ENCODE data around the gene ZNF133. TPM values are rescaled to one million over a fixed set of nuclear protein-coding genes. Genes with fewer than 3 reads are reported as not detected.
"Not testable (repeated sequence)": the region's sequence is repeated elsewhere in the genome, so short reads cannot be mapped to it uniquely, and the experiment has no call there.

ZNF133 gene
- total and polyA plus RNA-seq, 5 donors from 2014 or later: 7.2 to 11.1 (median 8.6) TPM

GRCh38 chr20:18271160-18271559 lies 17.2 kb upstream of the ZNF133 start:
- no peak overlapping the region for H3K4me3 ChIP-seq (ENCODE audit: low read depth, low read length)
- peaks cover 39% of the 10 kb centered on the region for H3K27me3 Mint-ChIP-seq
- peaks cover 11% of the 10 kb centered on the region for H3K27me3 ChIP-seq (ENCODE audit: control insufficient read depth, insufficient read depth, low read length)
- no peaks in the 10 kb centered on the region for H3K4me1 Mint-ChIP-seq
- no peak overlapping the region for H3K4me3 Mint-ChIP-seq
- H3K9me3 ChIP-seq (ENCODE audit: control insufficient read depth in 2 of 2, low read length in 2 of 2): no peaks in the 10 kb centered on the region
- no peak overlapping the region for H3K27ac Mint-ChIP-seq
- no peaks in the 10 kb centered on the region for H3K4me1 ChIP-seq (ENCODE audit: control insufficient read depth, insufficient read depth, low read length, poor library complexity, severe bottlenecking)
- DNase-seq: no peak
- no peaks in the 10 kb centered on the region for H3K36me3 Mint-ChIP-seq
- no peak overlapping the region for H3K27ac ChIP-seq (ENCODE audit: insufficient read depth, low read length, poor library complexity, severe bottlenecking)
- H3K36me3 ChIP-seq (ENCODE audit: control insufficient read depth, insufficient read depth, low read length): no peaks in the 10 kb centered on the region
- H3K9me3 Mint-ChIP-seq: no peaks in the 10 kb centered on the region
- no peak for ATAC-seq (ENCODE audit: low read depth in 2 of 2)

GRCh38 chr20:18272451-18272850 lies 15.9 kb upstream of the ZNF133 start:
- Mint-ChIP-seq H3K4me1 (no peaks in the 10 kb centered on the region), H3K27ac (no peak overlapping the region), H3K9me3 (no peaks in the 10 kb centered on the region), H3K4me3 (no peak overlapping the region), H3K27me3 (peaks cover 38% of the 10 kb centered on the region), H3K36me3 (no peaks in the 10 kb centered on the region)
- DNase-seq (no peak), ATAC-seq (ENCODE audit: low read depth in 2 of 2) (no peak)
- Histone ChIP-seq H3K27me3 (ENCODE audit: control insufficient read depth, insufficient read depth, low read length) (peaks cover 11% of the 10 kb centered on the region), H3K4me3 (ENCODE audit: low read depth, low read length) (no peak overlapping the region), H3K9me3 (ENCODE audit: control insufficient read depth in 2 of 2, low read length in 2 of 2) (no peaks in the 10 kb centered on the region), H3K36me3 (ENCODE audit: control insufficient read depth, insufficient read depth, low read length) (no peaks in the 10 kb centered on the region), H3K4me1 (ENCODE audit: control insufficient read depth, insufficient read depth, low read length, poor library complexity, severe bottlenecking) (no peaks in the 10 kb centered on the region), H3K27ac (ENCODE audit: insufficient read depth, low read length, poor library complexity, severe bottlenecking) (no peak overlapping the region)

GRCh38 chr20:18273738-18274137 lies 14.6 kb upstream of the ZNF133 start:
- Mint-ChIP-seq H3K4me3 (no peak overlapping the region), H3K36me3 (no peaks in the 10 kb centered on the region), H3K4me1 (no peaks in the 10 kb centered on the region), H3K9me3 (no peaks in the 10 kb centered on the region), H3K27ac (no peak overlapping the region), H3K27me3 (peaks cover 40% of the 10 kb centered on the region)
- peaks cover 11% of the 10 kb centered on the region for H3K27me3 ChIP-seq (ENCODE audit: control insufficient read depth, insufficient read depth, low read length)
- no peak for DNase-seq
- H3K4me3 ChIP-seq (ENCODE audit: low read depth, low read length): no peak overlapping the region
- no peak for ATAC-seq (ENCODE audit: low read depth in 2 of 2)
- H3K4me1 ChIP-seq (ENCODE audit: control insufficient read depth, insufficient read depth, low read length, poor library complexity, severe bottlenecking): no peaks in the 10 kb centered on the region
- no peak overlapping the region for H3K27ac ChIP-seq (ENCODE audit: insufficient read depth, low read length, poor library complexity, severe bottlenecking)
- no peaks in the 10 kb centered on the region for H3K9me3 ChIP-seq (ENCODE audit: control insufficient read depth in 2 of 2, low read length in 2 of 2)
- H3K36me3 ChIP-seq (ENCODE audit: control insufficient read depth, insufficient read depth, low read length): no peaks in the 10 kb centered on the region

GRCh38 chr20:18275960-18276359 lies 12.4 kb upstream of the ZNF133 start:
- H3K9me3 Mint-ChIP-seq; H3K4me1 Mint-ChIP-seq; H3K36me3 Mint-ChIP-seq; H3K27ac ChIP-seq (ENCODE audit: insufficient read depth, low read length, poor library complexity, severe bottlenecking); H3K36me3 ChIP-seq (ENCODE audit: control insufficient read depth, insufficient read depth, low read length); ATAC-seq (ENCODE audit: low read depth in 2 of 2); DNase-seq; H3K27ac Mint-ChIP-seq; H3K9me3 ChIP-seq (ENCODE audit: control insufficient read depth in 2 of 2, low read length in 2 of 2); H3K4me1 ChIP-seq (ENCODE audit: control insufficient read depth, insufficient read depth, low read length, poor library complexity, severe bottlenecking); H3K4me3 Mint-ChIP-seq; H3K4me3 ChIP-seq (ENCODE audit: low read depth, low read length): not testable (repeated sequence)
- peaks cover 50% of the 10 kb centered on the region for H3K27me3 Mint-ChIP-seq
- H3K27me3 ChIP-seq (ENCODE audit: control insufficient read depth, insufficient read depth, low read length): peaks cover 25% of the 10 kb centered on the region

- Histone ChIP-seq H3K36me3 (ENCODE audit: control insufficient read depth, insufficient read depth, low read length) (no peaks in the 10 kb centered on the region), H3K4me3 (ENCODE audit: low read depth, low read length) (no peak overlapping the region), H3K4me1 (ENCODE audit: control insufficient read depth, insufficient read depth, low read length, poor library complexity, severe bottlenecking) (no peaks in the 10 kb centered on the region), H3K9me3 (ENCODE audit: control insufficient read depth in 2 of 2, low read length in 2 of 2) (no peaks in the 10 kb centered on the region), H3K27ac (ENCODE audit: insufficient read depth, low read length, poor library complexity, severe bottlenecking) (no peak overlapping the region), H3K27me3 (ENCODE audit: control insufficient read depth, insufficient read depth, low read length) (peaks cover 25% of the 10 kb centered on the region)
- Mint-ChIP-seq H3K4me1 (no peaks in the 10 kb centered on the region), H3K4me3 (peak overlapping the region in 1 of 4 donors; percentile 21), H3K36me3 (no peaks in the 10 kb centered on the region), H3K27me3 (peaks cover 53% of the 10 kb centered on the region), H3K9me3 (no peaks in the 10 kb centered on the region), H3K27ac (no peak overlapping the region)
- peak; percentile 16 to 63 (median 36) for DNase-seq
- ATAC-seq (ENCODE audit: low read depth in 2 of 2): peak; percentile 47 to 50
These were observed 11.5 kb upstream of the ZNF133 start for GRCh38 chr20:18276821-18277220.

GRCh38 chr20:18279242-18279641 lies 9.1 kb upstream of the ZNF133 start:
- no peaks in the 10 kb centered on the region for H3K4me1 ChIP-seq (ENCODE audit: control insufficient read depth, insufficient read depth, low read length, poor library complexity, severe bottlenecking)
- no peak for ATAC-seq (ENCODE audit: low read depth in 2 of 2)
- no peak overlapping the region for H3K27ac ChIP-seq (ENCODE audit: insufficient read depth, low read length, poor library complexity, severe bottlenecking)
- no peaks in the 10 kb centered on the region for H3K36me3 ChIP-seq (ENCODE audit: control insufficient read depth, insufficient read depth, low read length)
- DNase-seq: no peak
- H3K4me1 Mint-ChIP-seq: no peaks in the 10 kb centered on the region
- H3K4me3 Mint-ChIP-seq: no peak overlapping the region
- H3K27me3 ChIP-seq (ENCODE audit: control insufficient read depth, insufficient read depth, low read length): peaks cover 40% of the 10 kb centered on the region
- H3K4me3 ChIP-seq (ENCODE audit: low read depth, low read length): no peak overlapping the region
- no peaks in the 10 kb centered on the region for H3K36me3 Mint-ChIP-seq
- peaks cover 0 to 6% (median 0%) of the 10 kb centered on the region in 7 donors for H3K9me3 Mint-ChIP-seq
- H3K9me3 ChIP-seq (ENCODE audit: control insufficient read depth in 2 of 2, low read length in 2 of 2): peaks cover 2 to 3% of the 10 kb centered on the region in 2 experiments
- no peak overlapping the region for H3K27ac Mint-ChIP-seq
- H3K27me3 Mint-ChIP-seq: peaks cover 60% of the 10 kb centered on the region

- Histone ChIP-seq H3K27me3 (ENCODE audit: control insufficient read depth, insufficient read depth, low read length) (peaks cover 45% of the 10 kb centered on the region), H3K27ac (ENCODE audit: insufficient read depth, low read length, poor library complexity, severe bottlenecking) (no peak overlapping the region), H3K4me3 (ENCODE audit: low read depth, low read length) (no peak overlapping the region), H3K9me3 (ENCODE audit: control insufficient read depth in 2 of 2, low read length in 2 of 2) (peaks cover 19 to 20% of the 10 kb centered on the region in 2 experiments), H3K4me1 (ENCODE audit: control insufficient read depth, insufficient read depth, low read length, poor library complexity, severe bottlenecking) (peaks cover 17% of the 10 kb centered on the region), H3K36me3 (ENCODE audit: control insufficient read depth, insufficient read depth, low read length) (no peaks in the 10 kb centered on the region)
- DNase-seq: no peak
- Mint-ChIP-seq H3K4me1 (peaks cover under 1 to 21% (median 14%) of the 10 kb centered on the region in 4 donors), H3K27me3 (peaks cover 33% of the 10 kb centered on the region), H3K9me3 (peaks cover 0 to 16% (median 9%) of the 10 kb centered on the region in 7 donors), H3K4me3 (peak overlapping the region in 2 of 4 donors; percentile 8 to 23), H3K36me3 (no peaks in the 10 kb centered on the region), H3K27ac (peak overlapping the region in 1 of 3 donors; percentile 27)
- ATAC-seq (ENCODE audit: low read depth in 2 of 2): no peak
These were observed 3.4 kb upstream of the ZNF133 start for GRCh38 chr20:18284805-18285533.

- peak overlapping the region; percentile 96 to 100 (median 98) for H3K4me3 Mint-ChIP-seq
- peaks cover 17% of the 10 kb centered on the region for H3K36me3 Mint-ChIP-seq
- Histone ChIP-seq H3K4me1 (ENCODE audit: control insufficient read depth, insufficient read depth, low read length, poor library complexity, severe bottlenecking) (peaks cover 17% of the 10 kb centered on the region), H3K27me3 (ENCODE audit: control insufficient read depth, insufficient read depth, low read length) (peaks cover 33% of the 10 kb centered on the region), H3K36me3 (ENCODE audit: control insufficient read depth, insufficient read depth, low read length) (peaks cover 5% of the 10 kb centered on the region), H3K9me3 (ENCODE audit: control insufficient read depth in 2 of 2, low read length in 2 of 2) (peaks cover 19 to 20% of the 10 kb centered on the region in 2 experiments), H3K27ac (ENCODE audit: insufficient read depth, low read length, poor library complexity, severe bottlenecking) (peak overlapping the region; percentile 97), H3K4me3 (ENCODE audit: low read depth, low read length) (peak overlapping the region; percentile 91)
- ATAC-seq (ENCODE audit: low read depth in 2 of 2) (no peak), DNase-seq (no peak)
- peaks cover 5 to 36% (median 21%) of the 10 kb centered on the region in 4 donors for H3K4me1 Mint-ChIP-seq
- peaks cover 22% of the 10 kb centered on the region for H3K27me3 Mint-ChIP-seq
- H3K9me3 Mint-ChIP-seq: peaks cover 0 to 16% (median 9%) of the 10 kb centered on the region in 7 donors
- peak overlapping the region; percentile 95 to 99 (median 99) for H3K27ac Mint-ChIP-seq
These were observed 797 bp upstream of the ZNF133 start for GRCh38 chr20:18287546-18287914.

Measured in CD4-positive, CD25-positive, alpha-beta regulatory T cell (primary cell).